Adipocyte (in vitro differentiated cells): ENCODE results near the gene DCDC2C.
"Not testable (repeated sequence)": the region's sequence is repeated elsewhere in the genome, so short reads cannot be mapped to it uniquely, and the experiment has no call there.

Source experiments
- DNase-seq: peaks from one replicate; pipeline ENCODE4 v3.0.0-alpha.2; 2015; ENCODE audit warnings: low read depth
- H3K27me3 ChIP-seq: replicated peaks from 2 replicates; pipeline ENCODE4 v1.7.0; 2013; ENCODE audit warnings: mild to moderate bottlenecking, low read length, moderate library complexity; ENCODE audit not compliant: control insufficient read depth, insufficient read depth
- H3K36me3 ChIP-seq: 2 replicates; pipeline ENCODE4 v1.7.0; 2013; ENCODE audit warnings: low read length, mild to moderate bottlenecking, moderate library complexity; ENCODE audit not compliant: control insufficient read depth, insufficient read depth, severe bottlenecking
- H3K4me1 ChIP-seq: 2 replicates; pipeline ENCODE4 v1.7.0; 2013; ENCODE audit warnings: mild to moderate bottlenecking, low read length, moderate library complexity; ENCODE audit not compliant: control insufficient read depth, insufficient read depth
- H3K4me3 ChIP-seq: 2 replicates; pipeline ENCODE4 v1.7.0; 2013; ENCODE audit warnings: mild to moderate bottlenecking, low read length, moderate library complexity
- H3K9ac ChIP-seq: 2 replicates; pipeline ENCODE4 v1.7.0; 2013; ENCODE audit warnings: mild to moderate bottlenecking, low read length, moderate library complexity
- H3K9me3 ChIP-seq: 2 replicates; pipeline ENCODE4 v1.7.0; 2013; ENCODE audit warnings: mild to moderate bottlenecking, low read length, moderate library complexity; ENCODE audit not compliant: control insufficient read depth

DCDC2C gene

DNA sequence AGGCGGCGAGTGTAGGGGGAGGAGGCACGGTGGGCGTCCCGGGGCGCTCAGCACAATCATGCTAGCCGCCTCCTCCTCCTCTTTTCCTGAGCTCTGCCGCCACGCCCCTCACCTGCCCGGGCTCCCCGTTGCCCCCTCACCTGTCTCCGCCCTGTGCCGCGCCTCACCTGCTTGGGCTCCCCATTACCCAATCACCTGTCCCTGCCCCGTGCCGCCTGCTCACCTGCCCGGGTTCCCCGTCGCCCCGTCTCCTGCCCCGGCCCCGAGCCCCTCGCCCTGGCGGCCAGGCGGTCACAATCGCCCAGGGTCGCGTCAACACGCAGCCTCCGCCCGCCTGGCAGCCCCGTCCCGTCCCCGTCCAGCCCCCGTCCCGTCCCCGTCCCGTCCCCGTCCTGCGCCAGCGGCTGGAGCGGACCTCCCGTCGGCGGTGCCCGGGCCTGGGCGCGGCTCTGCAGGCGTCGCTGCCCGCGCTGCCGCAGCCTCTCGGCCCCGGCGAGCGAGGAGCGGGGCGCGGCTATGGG is at the start of gene DCDC2C:
TSS of gene DCDC2C (plus strand) at position 340 of the 521 bp plus-strand sequence. CDS start at position 517, 177 bp downstream.
- H3K9me3 ChIP-seq: no peaks in the 10 kb centered on the region
- no peaks in the 10 kb centered on the region for H3K36me3 ChIP-seq
- H3K4me1 ChIP-seq: no peaks in the 10 kb centered on the region
- DNase-seq: no peak
- H3K27me3 ChIP-seq: peaks cover 40% of the 10 kb centered on the region
- H3K9ac ChIP-seq: no peak within 1 kb of the TSS
- no peak within 1 kb of the TSS for H3K4me3 ChIP-seq

DNA sequence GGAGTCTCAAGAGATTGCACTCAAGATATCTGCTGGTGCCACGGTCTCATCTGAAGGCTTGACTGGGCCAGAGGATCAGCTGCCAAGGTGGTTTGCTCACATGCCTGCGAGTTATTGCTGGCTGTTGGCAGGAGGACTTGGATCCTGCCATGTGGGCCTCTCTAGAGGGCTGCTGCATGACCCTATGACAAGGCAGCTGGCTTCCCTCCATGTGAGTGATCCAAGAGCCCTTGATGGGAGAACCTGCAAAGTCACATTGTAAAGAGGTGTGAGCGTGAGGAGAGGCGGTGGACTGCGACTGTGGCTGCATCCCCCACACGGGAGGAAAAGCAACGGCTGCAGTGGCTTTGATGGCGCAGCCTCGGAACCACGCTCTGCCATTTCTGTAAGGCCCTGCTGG is 49.4 kb upstream of the DCDC2C start:
- Histone ChIP-seq H3K9ac (no peak overlapping the region), H3K36me3 (no peaks in the 10 kb centered on the region), H3K27me3 (peaks cover 14% of the 10 kb centered on the region), H3K4me3 (no peak overlapping the region), H3K4me1 (peaks cover 7% of the 10 kb centered on the region), H3K9me3 (peaks cover 8% of the 10 kb centered on the region)
- DNase-seq: no peak

DNA sequence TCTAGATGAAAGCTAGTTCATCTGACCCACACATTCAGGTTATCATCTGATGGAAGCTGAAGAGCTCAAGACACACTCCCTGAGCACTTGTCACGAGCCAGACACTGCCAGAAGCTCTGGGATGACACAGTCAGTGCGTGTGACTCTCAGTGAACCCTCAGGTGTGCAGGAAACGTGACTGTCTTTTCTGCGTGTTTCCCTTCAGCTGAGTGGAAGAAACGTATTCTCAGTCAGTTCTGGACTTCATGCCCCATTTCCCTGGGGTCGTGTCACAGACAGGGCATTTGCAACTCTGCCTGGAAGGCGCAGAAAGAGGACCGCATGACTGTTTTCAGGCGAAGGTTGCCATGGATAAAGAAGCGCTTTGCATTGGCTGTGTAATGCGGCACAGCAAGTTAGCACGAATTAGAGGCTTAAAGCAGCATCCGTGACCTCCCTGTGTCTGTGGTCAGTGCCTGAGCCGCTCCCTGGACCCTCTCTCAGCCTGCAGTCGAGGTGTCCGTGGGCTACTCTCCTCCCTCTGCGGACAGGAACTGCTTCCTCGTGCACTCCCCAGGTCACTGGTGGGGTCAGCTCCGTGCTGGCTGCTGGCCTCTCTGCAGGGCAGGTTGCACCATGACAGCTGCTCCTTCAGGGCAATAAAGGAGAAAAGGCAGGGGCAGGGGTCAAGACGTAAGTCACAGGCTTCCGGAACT is 48.7 kb upstream of the DCDC2C start:
- peaks cover 8% of the 10 kb centered on the region for H3K9me3 ChIP-seq
- H3K27me3 ChIP-seq: peaks cover 13% of the 10 kb centered on the region
- H3K4me3 ChIP-seq: no peak overlapping the region
- peaks cover 14% of the 10 kb centered on the region for H3K4me1 ChIP-seq
- no peak overlapping the region for H3K9ac ChIP-seq
- H3K36me3 ChIP-seq: no peaks in the 10 kb centered on the region
- no peak for DNase-seq

GRCh38 chr2:3655871-3656761 is 47.3 kb upstream of the DCDC2C start:
- Histone ChIP-seq H3K4me3 (no peak overlapping the region), H3K27me3 (peaks cover 10% of the 10 kb centered on the region), H3K9ac (no peak overlapping the region), H3K4me1 (peaks cover 17% of the 10 kb centered on the region), H3K9me3 (peaks cover 8% of the 10 kb centered on the region), H3K36me3 (no peaks in the 10 kb centered on the region)
- DNase-seq: no peak

DNA sequence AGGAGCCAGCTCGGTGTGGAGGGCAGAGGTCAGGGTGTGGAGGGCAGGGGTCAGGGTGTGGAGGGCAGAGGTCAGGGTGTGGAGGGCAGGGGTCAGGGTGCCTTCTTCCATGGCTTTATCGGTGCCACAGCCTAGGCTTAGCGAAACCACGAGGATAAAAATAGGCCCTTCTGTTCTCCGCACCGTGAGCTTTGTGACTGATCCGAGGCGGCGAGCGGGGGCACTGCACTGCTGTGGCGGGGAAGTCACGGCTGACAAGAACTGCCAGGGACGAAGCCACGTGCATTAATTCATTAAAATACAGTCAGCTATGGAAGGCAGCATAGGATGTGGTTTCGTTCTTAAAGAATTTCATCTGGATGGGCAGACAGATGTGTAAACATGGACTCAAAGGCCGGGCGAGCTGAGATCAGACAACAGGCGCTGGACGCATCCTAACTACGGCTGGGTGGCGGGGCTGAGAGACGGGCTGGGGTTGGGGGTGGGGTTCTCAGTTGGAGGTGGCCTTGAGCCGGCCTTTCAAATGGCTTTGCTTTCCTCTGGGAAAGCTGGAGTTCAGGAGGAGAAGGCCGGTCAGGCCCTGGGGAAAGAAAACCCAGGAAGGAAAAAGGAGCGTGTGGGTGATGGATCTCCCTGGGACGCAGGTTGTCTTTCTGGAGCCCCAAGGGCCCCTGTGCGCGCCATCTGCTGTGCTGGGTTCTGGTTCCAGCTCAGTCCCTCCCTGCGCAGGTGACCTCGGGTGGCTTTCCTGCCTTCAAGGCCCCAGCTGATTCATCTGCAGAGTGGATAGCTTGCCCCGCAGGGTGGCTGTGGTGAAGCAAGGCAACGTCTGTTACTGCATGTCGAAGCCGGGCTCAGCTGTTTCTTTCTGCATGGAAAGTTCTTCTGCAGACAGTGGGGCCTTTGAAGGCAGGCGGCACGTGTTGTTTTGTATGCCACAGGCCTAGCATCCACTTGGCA is 46.3 kb upstream of the DCDC2C start:
- DNase-seq: peak; percentile 68

GRCh38 chr2:3657881-3658280 is 45.5 kb upstream of the DCDC2C start, which contains the start of gene ALLC:
Gene ALLC (plus strand): TSS chr2:3658200. CDS start chr2:3671158, 12,958 bp downstream.
- Histone ChIP-seq H3K9me3 (peaks cover 8% of the 10 kb centered on the region), H3K4me1 (peaks cover 11% of the 10 kb centered on the region), H3K27me3 (peaks cover 10% of the 10 kb centered on the region), H3K9ac (peak within 1 kb of the TSS; percentile 12), H3K4me3 (no peak within 1 kb of the TSS), H3K36me3 (no peaks in the 10 kb centered on the region)
- DNase-seq: no peak

More for the DNA sequence above, 46.3 kb upstream of the DCDC2C start:
- Histone ChIP-seq H3K9ac (no peak overlapping the region), H3K4me3 (no peak overlapping the region), H3K27me3 (peaks cover 10% of the 10 kb centered on the region), H3K4me1 (peaks cover 11% of the 10 kb centered on the region), H3K36me3 (no peaks in the 10 kb centered on the region), H3K9me3 (peaks cover 8% of the 10 kb centered on the region)

- Histone ChIP-seq H3K9ac (peak overlapping the region; percentile 41), H3K9me3 (no peaks in the 10 kb centered on the region), H3K4me3 (no peak overlapping the region), H3K27me3 (peaks cover 15% of the 10 kb centered on the region), H3K4me1 (peaks cover 11% of the 10 kb centered on the region), H3K36me3 (no peaks in the 10 kb centered on the region)
- no peak for DNase-seq
Measured at GRCh38 chr2:3659447-3660432, 43.6 kb upstream of the DCDC2C start.

GRCh38 chr2:3660640-3661039 is 42.7 kb upstream of the DCDC2C start:
- not testable (repeated sequence) for H3K4me3 ChIP-seq, H3K27me3 ChIP-seq, H3K9me3 ChIP-seq, H3K9ac ChIP-seq, DNase-seq, H3K36me3 ChIP-seq
- peaks cover 11% of the 10 kb centered on the region for H3K4me1 ChIP-seq

DNA sequence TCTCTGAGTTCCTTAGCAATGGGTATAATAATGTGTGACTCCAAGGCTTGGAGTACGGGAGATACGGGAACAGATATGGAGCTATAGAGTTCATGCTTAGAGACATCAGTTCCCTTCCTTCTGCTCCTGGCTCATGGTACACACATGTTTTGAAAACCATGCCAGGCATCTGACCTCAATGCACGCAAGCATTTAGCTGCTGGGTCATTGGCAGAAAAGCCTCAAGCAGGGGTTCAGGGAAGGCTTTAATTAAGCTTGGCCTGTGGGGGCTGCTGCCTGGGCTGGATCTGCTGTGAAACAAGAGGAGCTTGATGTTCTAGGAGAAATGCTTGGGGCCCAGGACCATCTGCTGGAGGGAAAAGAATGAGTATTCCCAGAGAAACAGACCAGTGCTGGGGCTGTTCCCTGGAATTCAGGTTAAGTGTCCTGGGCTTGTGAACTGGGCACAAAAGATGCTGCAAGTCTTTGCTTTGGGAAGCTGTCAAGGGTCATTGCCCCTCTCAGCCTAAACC is 42.2 kb upstream of the DCDC2C start:
- peak; percentile 8 for DNase-seq
- Histone ChIP-seq H3K9me3 (no peaks in the 10 kb centered on the region), H3K4me1 (peaks cover 11% of the 10 kb centered on the region), H3K4me3 (no peak overlapping the region), H3K27me3 (peaks cover 5% of the 10 kb centered on the region), H3K9ac (no peak overlapping the region), H3K36me3 (no peaks in the 10 kb centered on the region)
